ENCODE measurements around the gene SH3GL2.

DNA sequence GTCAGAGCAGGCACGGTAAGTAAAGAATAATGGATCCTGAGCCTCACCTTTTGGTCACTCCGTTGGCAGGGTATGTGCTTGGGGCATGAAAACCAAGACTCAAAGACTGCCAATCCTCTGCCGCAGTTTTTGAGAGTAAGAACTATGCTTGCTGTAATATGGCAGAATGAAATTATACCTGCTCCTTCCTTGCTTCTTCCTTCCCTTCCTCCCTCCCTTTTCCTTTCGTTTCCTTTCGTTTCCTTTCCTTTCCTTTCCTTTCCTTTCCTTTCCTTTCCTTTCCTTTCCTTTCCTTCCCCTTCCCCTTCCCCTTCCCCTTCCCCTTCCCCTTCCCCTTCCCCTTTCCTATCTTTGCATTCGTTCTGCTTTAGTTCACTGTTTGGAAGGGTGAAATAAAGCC, 43.9 kb downstream of the SH3GL2 start:
- TF ChIP-seq, protein P1, sequence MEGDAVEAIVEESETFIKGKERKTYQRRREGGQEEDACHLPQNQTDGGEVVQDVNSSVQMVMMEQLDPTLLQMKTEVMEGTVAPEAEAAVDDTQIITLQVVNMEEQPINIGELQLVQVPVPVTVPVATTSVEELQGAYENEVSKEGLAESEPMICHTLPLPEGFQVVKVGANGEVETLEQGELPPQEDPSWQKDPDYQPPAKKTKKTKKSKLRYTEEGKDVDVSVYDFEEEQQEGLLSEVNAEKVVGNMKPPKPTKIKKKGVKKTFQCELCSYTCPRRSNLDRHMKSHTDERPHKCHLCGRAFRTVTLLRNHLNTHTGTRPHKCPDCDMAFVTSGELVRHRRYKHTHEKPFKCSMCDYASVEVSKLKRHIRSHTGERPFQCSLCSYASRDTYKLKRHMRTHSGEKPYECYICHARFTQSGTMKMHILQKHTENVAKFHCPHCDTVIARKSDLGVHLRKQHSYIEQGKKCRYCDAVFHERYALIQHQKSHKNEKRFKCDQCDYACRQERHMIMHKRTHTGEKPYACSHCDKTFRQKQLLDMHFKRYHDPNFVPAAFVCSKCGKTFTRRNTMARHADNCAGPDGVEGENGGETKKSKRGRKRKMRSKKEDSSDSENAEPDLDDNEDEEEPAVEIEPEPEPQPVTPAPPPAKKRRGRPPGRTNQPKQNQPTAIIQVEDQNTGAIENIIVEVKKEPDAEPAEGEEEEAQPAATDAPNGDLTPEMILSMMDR (IDR thresholded peaks at IDR 0.05), result no peak
- no peak for TF ChIP-seq POLR2AphosphoS5 (IDR thresholded peaks at IDR 0.05)

Measured in transverse colon (tissue), 4 donors.